Epithelial cell of proximal tubule (primary cell): ENCODE results near the gene FARP1. TPM values are rescaled to one million over a fixed set of nuclear protein-coding genes. Genes with fewer than 3 reads are reported as not detected.

Experiments
- DNase-seq: peaks from one replicate; pipeline ENCODE4 v3.0.0-alpha.2; 2011; ENCODE audit warnings: low read depth
- H3K4me3 ChIP-seq: 2 replicates; pipeline ENCODE4 v1.5.1; 2011; ENCODE audit warnings: low read depth, mild to moderate bottlenecking, low read length
- total RNA-seq: library from RNA; depleted of rRNA; stranded (reverse); fragments of >200 nt; gene quantifications from 2 replicates; pipeline ENCODE4 v1.2.3, GENCODE V29; 2015
- TF ChIP-seq, protein P1 (sequence below): conservative IDR thresholded peaks from 2 replicates; pipeline ENCODE4 v1.5.1; 2012; ENCODE audit warnings: low read depth, mild to moderate bottlenecking, low read length

Gene FARP1
- total RNA-seq, 1 donor from 2014 or later = 97.0 TPM

DNA sequence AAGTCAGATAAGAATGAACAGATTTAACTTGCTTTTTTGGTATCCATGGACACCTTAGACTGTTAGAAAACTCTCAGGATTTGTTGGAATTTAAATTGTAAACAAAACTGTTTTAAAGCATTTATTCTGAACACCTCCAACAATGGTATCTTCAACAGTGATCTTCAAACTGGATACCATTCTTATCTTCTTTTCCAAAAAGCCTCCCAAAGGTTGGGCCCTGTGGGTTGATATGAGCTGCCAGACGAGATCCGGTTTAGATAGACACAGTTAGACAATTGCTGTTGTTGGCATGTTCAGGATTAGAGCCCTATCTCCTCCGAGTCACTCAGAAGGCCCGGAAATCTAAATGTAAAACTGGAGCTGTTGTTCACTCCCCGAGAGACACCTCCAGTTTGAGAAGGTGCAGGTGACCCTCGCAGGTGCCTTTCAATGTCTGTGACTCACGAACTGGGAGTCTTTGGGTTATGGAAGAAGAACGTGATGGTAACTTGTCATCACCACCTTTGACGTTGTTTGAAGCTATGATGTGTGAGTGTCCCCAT is 177.7 kb downstream of the FARP1 start:
- TF ChIP-seq, protein P1, sequence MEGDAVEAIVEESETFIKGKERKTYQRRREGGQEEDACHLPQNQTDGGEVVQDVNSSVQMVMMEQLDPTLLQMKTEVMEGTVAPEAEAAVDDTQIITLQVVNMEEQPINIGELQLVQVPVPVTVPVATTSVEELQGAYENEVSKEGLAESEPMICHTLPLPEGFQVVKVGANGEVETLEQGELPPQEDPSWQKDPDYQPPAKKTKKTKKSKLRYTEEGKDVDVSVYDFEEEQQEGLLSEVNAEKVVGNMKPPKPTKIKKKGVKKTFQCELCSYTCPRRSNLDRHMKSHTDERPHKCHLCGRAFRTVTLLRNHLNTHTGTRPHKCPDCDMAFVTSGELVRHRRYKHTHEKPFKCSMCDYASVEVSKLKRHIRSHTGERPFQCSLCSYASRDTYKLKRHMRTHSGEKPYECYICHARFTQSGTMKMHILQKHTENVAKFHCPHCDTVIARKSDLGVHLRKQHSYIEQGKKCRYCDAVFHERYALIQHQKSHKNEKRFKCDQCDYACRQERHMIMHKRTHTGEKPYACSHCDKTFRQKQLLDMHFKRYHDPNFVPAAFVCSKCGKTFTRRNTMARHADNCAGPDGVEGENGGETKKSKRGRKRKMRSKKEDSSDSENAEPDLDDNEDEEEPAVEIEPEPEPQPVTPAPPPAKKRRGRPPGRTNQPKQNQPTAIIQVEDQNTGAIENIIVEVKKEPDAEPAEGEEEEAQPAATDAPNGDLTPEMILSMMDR = no peak
- no peak for DNase-seq
- H3K4me3 ChIP-seq = no peak overlapping the region

DNA sequence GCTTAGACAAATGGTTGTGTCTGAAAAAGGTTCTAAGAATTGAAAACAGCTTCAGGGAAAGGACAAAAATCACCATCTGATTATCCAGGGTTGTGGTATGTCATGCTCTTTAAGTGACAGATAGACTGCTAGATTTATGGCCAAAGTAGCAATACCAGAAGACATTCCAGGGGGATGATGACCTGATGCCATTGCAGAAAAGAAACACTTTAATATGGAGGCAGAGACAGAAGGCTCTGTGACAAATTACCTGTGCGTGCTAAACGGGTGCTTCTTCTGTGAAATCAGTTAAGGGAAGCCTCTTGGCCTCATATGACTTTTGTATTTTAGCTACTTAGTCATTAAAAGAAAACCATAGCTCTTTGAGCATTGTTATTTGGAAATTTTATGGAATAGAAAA is 178.5 kb downstream of the FARP1 start:
- TF ChIP-seq, protein P1 = no peak
- no peak overlapping the region for H3K4me3 ChIP-seq
- DNase-seq = no peak

- no peak overlapping the region for H3K4me3 ChIP-seq
- TF ChIP-seq, protein P1 = no peak
- DNase-seq = no peak
Measured at GRCh38 chr13:98322091-98322718, 179.3 kb downstream of the FARP1 start.

GRCh38 chr13:98324105-98324504 is 181.2 kb downstream of the FARP1 start:
- TF ChIP-seq, protein P1 = no peak
- DNase-seq = no peak
- H3K4me3 ChIP-seq = no peak overlapping the region

DNA sequence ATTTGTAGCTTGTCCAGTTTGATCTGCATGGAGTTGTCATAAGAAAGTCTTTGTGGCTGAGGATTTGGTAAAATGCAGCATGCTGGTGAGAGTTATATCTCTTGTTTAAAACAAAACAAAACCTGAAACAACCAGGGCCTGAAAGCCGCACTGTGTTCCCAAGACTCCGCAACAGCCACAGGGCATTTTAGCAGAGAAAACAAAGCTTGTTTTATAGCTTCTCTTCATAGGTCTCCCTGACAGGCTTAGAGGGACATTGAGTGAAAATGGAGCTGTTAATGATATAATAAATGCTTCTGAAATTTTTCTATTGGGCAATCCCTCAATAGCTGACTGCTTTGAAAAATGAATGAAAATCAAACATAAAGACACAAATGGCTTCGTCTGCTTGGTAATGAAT is 182.8 kb downstream of the FARP1 start:
- DNase-seq = no peak
- TF ChIP-seq, protein P1 = no peak
- no peak overlapping the region for H3K4me3 ChIP-seq

DNA sequence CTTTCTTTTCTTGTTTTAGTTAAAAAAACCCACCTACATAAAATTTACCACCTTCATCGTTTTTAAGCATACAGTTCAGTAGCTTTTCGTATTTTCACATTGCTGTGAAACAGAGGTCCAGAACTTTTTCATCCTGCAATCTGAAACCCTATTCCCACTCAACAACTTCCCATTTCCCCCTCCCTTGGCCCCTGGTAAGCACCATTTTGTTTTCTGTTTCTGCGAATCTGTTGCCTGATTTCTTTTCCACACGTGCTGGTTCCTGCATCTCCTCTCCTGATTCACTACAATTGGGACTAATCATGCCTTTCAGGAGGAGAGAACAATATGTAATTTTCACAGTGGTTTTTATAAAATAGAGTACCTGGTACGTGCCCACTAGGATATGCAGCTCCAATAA is 183.4 kb downstream of the FARP1 start:
- TF ChIP-seq, protein P1 = no peak
- H3K4me3 ChIP-seq = no peak overlapping the region
- DNase-seq = no peak
